Skeletal muscle cell (primary cell): Measurements from ENCODE around the gene GHRH.

Experiments used
- DNase-seq: peaks from one replicate; pipeline ENCODE4 v3.0.0-alpha.2; 2010; ENCODE audit warnings: low read depth
- H3K4me3 ChIP-seq: 2 replicates; pipeline ENCODE4 v1.5.1; 2011; ENCODE audit warnings: low read depth, mild to moderate bottlenecking, control low read depth, low read length, moderate library complexity

The GHRH gene

GRCh38 chr20:37219751-37220668, 41.6 kb downstream of the GHRH start:
- H3K4me3 ChIP-seq = no peak overlapping the region
- DNase-seq = no peak

GRCh38 chr20:37218976-37219375, 42.6 kb downstream of the GHRH start:
- DNase-seq = no peak
- H3K4me3 ChIP-seq = no peak overlapping the region

- H3K4me3 ChIP-seq = no peak overlapping the region
- DNase-seq = no peak
These were observed 43.2 kb downstream of the GHRH start for GRCh38 chr20:37218441-37218840.

- no peak for DNase-seq
- no peak overlapping the region for H3K4me3 ChIP-seq
These were observed 51.8 kb downstream of the GHRH start for GRCh38 chr20:37209661-37210314.

GRCh38 chr20:37209193-37209592, 52.4 kb downstream of the GHRH start:
- H3K4me3 ChIP-seq = no peak overlapping the region
- DNase-seq = no peak

GRCh38 chr20:37207171-37207570, 54.4 kb downstream of the GHRH start:
- peak; percentile 11 for DNase-seq
- no peak overlapping the region for H3K4me3 ChIP-seq

GRCh38 chr20:37205794-37206193, 55.8 kb downstream of the GHRH start:
- no peak overlapping the region for H3K4me3 ChIP-seq
- DNase-seq = no peak

- no peak overlapping the region for H3K4me3 ChIP-seq
- no peak for DNase-seq
These were observed 56.5 kb downstream of the GHRH start for GRCh38 chr20:37205130-37205529.

- DNase-seq = no peak
These were observed 57.6 kb downstream of the GHRH start for GRCh38 chr20:37204056-37204455.

GRCh38 chr20:37202267-37202943, 59.2 kb downstream of the GHRH start:
- H3K4me3 ChIP-seq = no peak overlapping the region
- peak; percentile 89 for DNase-seq

More at GRCh38 chr20:37204056-37204455, 57.6 kb downstream of the GHRH start:
- no peak overlapping the region for H3K4me3 ChIP-seq

GRCh38 chr20:37201827-37202162, 59.8 kb downstream of the GHRH start:
- no peak for DNase-seq
- no peak overlapping the region for H3K4me3 ChIP-seq
